ENCODE measurements around the gene AKAP17A. TPM values are rescaled to one million over a fixed set of nuclear protein-coding genes. Genes with fewer than 3 reads are reported as not detected.

Gene AKAP17A
- total and polyA plus RNA-seq, 4 donors: 5.2 to 49.1 (median 19.2) TPM

DNA sequence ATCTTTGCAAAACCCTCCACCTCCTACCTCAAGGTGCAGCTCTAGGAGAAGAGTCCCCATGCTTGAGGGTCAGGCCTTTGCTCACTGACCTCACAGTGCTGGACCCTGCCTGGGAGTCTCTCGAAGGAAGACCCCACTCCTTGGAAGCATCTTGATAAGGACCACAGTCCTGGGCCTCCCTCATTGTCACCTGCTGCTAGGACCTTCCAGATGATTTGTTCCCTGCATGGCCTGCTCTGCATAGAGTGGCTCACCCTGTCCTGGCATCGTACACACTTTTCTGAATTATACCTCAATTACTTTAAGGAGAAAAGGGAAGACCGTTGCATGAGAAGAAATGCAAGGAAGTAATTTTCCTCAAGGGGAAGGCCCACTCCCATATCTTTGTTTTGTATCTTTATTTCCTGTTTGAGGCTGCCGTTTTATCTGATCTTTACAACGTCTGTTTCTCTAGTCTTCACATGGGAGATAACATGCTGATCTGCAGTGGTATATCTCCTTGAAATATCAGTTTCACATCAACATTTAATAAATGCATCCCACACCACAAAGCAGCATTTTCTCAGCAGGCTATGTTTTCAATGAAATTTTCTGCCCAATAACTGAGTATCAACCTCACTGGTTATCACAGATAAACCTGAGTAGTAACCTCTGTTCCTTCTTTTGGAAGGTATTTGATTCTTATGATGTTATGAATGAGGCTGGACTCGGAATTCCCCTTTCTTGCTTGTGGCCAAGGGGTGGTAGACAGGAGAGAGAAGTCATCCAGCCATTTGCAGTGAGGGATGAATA lies 15.0 kb upstream of the AKAP17A start:
- TF ChIP-seq FOXA1 (IDR thresholded peaks at IDR 0.05) (no peak), TAF1 (conservative IDR thresholded peaks at IDR 0.05) (no peak), RXRA (IDR thresholded peaks at IDR 0.05) (no peak), EGR1 (IDR thresholded peaks at IDR 0.05; ENCODE audit: low read depth in 2 of 2) (no peak), SP1 (IDR thresholded peaks at IDR 0.05) (no peak), FOXA2 (IDR thresholded peaks at IDR 0.05) (no peak), GABPA (IDR thresholded peaks at IDR 0.05 in 1 of 2, conservative IDR thresholded peaks at IDR 0.05 in 1 of 2) (no peak), YY1 (IDR thresholded peaks at IDR 0.05) (no peak), RAD21 (IDR thresholded peaks at IDR 0.05) (no peak), HNF4A (conservative IDR thresholded peaks at IDR 0.05) (no peak)
- TF ChIP-seq, protein P1, sequence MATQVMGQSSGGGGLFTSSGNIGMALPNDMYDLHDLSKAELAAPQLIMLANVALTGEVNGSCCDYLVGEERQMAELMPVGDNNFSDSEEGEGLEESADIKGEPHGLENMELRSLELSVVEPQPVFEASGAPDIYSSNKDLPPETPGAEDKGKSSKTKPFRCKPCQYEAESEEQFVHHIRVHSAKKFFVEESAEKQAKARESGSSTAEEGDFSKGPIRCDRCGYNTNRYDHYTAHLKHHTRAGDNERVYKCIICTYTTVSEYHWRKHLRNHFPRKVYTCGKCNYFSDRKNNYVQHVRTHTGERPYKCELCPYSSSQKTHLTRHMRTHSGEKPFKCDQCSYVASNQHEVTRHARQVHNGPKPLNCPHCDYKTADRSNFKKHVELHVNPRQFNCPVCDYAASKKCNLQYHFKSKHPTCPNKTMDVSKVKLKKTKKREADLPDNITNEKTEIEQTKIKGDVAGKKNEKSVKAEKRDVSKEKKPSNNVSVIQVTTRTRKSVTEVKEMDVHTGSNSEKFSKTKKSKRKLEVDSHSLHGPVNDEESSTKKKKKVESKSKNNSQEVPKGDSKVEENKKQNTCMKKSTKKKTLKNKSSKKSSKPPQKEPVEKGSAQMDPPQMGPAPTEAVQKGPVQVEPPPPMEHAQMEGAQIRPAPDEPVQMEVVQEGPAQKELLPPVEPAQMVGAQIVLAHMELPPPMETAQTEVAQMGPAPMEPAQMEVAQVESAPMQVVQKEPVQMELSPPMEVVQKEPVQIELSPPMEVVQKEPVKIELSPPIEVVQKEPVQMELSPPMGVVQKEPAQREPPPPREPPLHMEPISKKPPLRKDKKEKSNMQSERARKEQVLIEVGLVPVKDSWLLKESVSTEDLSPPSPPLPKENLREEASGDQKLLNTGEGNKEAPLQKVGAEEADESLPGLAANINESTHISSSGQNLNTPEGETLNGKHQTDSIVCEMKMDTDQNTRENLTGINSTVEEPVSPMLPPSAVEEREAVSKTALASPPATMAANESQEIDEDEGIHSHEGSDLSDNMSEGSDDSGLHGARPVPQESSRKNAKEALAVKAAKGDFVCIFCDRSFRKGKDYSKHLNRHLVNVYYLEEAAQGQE (IDR thresholded peaks at IDR 0.05): no peak
- TF ChIP-seq, protein P2, sequence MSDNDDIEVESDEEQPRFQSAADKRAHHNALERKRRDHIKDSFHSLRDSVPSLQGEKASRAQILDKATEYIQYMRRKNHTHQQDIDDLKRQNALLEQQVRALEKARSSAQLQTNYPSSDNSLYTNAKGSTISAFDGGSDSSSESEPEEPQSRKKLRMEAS (IDR thresholded peaks at IDR 0.05): no peak
- Histone ChIP-seq H3K9ac (ENCODE audit: low read depth in 1 of 2, low read length in 2 of 2) (no peak overlapping the region), H3K4me1 (ENCODE audit: control insufficient read depth in 4 of 4, insufficient read depth in 4 of 4, low read length in 3 of 4) (no peaks in the 10 kb centered on the region), H3K36me3 (ENCODE audit: control insufficient read depth in 4 of 4, insufficient read depth in 3 of 4, low read depth in 1 of 4, low read length in 3 of 4) (no peaks in the 10 kb centered on the region), H3K4me3 (ENCODE audit: low read depth in 1 of 3, low read length in 3 of 3) (no peak overlapping the region), H3K27ac (ENCODE audit: low read depth in 1 of 2, low read length in 2 of 2) (no peak overlapping the region), H3K27me3 (ENCODE audit: control insufficient read depth in 4 of 4, insufficient read depth in 4 of 4, low read length in 3 of 4) (no peaks in the 10 kb centered on the region), H3K9me3 (ENCODE audit: control insufficient read depth in 4 of 4, low read length in 3 of 4) (no peaks in the 10 kb centered on the region)
- 58% methylated on average over 6 of the region's 6 CpGs for WGBS
- no peak for DNase-seq (ENCODE audit: low spot score)

DNA sequence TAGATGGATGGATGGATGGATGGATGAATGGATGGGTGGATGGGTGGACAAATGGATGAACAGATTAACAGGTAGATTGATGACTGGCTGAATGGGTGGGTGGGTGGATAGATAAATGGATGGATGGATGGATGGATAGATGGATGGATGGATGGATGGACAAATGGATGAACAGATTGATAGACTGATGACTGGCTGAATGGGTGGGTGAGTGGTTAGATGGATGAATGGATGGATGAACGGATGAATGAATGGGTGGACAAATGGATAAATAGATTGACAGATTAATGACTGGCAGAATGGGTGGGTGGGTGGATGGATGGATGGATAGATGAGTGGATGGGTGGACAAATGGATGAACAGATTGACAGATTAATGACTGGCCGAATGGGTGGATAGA lies 13.6 kb upstream of the AKAP17A start:
- H3K27me3 ChIP-seq (ENCODE audit: control insufficient read depth in 4 of 4, insufficient read depth in 4 of 4, low read length in 3 of 4): no peaks in the 10 kb centered on the region
- H3K27ac ChIP-seq (ENCODE audit: low read depth in 1 of 2, low read length in 2 of 2): no peak overlapping the region
- no peak overlapping the region for H3K4me3 ChIP-seq (ENCODE audit: low read depth in 1 of 3, low read length in 3 of 3)
- H3K9ac ChIP-seq (ENCODE audit: low read depth in 1 of 2, low read length in 2 of 2): no peak overlapping the region
- no peaks in the 10 kb centered on the region for H3K36me3 ChIP-seq (ENCODE audit: control insufficient read depth in 4 of 4, insufficient read depth in 3 of 4, low read depth in 1 of 4, low read length in 3 of 4)
- H3K4me1 ChIP-seq (ENCODE audit: control insufficient read depth in 4 of 4, insufficient read depth in 4 of 4, low read length in 3 of 4): no peaks in the 10 kb centered on the region
- no peaks in the 10 kb centered on the region for H3K9me3 ChIP-seq (ENCODE audit: control insufficient read depth in 4 of 4, low read length in 3 of 4)
- DNase-seq (ENCODE audit: low spot score): no peak
- TF ChIP-seq, protein P2 (IDR thresholded peaks at IDR 0.05): no peak
- TF ChIP-seq, protein P3, sequence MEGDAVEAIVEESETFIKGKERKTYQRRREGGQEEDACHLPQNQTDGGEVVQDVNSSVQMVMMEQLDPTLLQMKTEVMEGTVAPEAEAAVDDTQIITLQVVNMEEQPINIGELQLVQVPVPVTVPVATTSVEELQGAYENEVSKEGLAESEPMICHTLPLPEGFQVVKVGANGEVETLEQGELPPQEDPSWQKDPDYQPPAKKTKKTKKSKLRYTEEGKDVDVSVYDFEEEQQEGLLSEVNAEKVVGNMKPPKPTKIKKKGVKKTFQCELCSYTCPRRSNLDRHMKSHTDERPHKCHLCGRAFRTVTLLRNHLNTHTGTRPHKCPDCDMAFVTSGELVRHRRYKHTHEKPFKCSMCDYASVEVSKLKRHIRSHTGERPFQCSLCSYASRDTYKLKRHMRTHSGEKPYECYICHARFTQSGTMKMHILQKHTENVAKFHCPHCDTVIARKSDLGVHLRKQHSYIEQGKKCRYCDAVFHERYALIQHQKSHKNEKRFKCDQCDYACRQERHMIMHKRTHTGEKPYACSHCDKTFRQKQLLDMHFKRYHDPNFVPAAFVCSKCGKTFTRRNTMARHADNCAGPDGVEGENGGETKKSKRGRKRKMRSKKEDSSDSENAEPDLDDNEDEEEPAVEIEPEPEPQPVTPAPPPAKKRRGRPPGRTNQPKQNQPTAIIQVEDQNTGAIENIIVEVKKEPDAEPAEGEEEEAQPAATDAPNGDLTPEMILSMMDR (IDR thresholded peaks at IDR 0.05; ENCODE audit: low read depth, low read length, missing input control): no peak
- no peak for TF ChIP-seq RXRA (IDR thresholded peaks at IDR 0.05)
- TF ChIP-seq EGR1 (IDR thresholded peaks at IDR 0.05; ENCODE audit: low read depth in 2 of 2): no peak
- no peak for TF ChIP-seq TAF1 (conservative IDR thresholded peaks at IDR 0.05)
- no peak for TF ChIP-seq YY1 (IDR thresholded peaks at IDR 0.05)
- TF ChIP-seq GABPA (IDR thresholded peaks at IDR 0.05 in 1 of 2, conservative IDR thresholded peaks at IDR 0.05 in 1 of 2): no peak
- TF ChIP-seq, protein P1 (IDR thresholded peaks at IDR 0.05): no peak
- 54% methylated on average over 2 of the region's 2 CpGs for WGBS
